HepG2 (cell line): ENCODE results near the gene LST1. TPM values are rescaled to one million over a fixed set of nuclear protein-coding genes. Genes with fewer than 3 reads are reported as not detected.
"Not testable (repeated sequence)": the region's sequence is repeated elsewhere in the genome, so short reads cannot be mapped to it uniquely, and the experiment has no call there.

Experiments
- ATAC-seq: fragments of 200-7000 bp; cut with Tn5 transposase; 3 replicates; pipeline ENCODE4 v1.9.1; 2020; ENCODE audit warnings: mild to moderate bottlenecking, moderate library complexity
- BruUV-seq: library from RNA; stranded (reverse); fragments of 400-500 nt; replicated peaks from 2 replicates; lab custom pipeline; 2021; lab: Mats Ljungman, UMichigan
- CTCF ChIA-PET: fragments of 300-600 bp; formaldehyde crosslinking; extraction: SDS; loops from one replicate; lab custom pipeline; 2021; ENCODE audit warnings: low total read pairs, inconsistent platforms, low intra/inter-chr PET ratio; lab: Yijun Ruan, JAX
- POLR2A ChIA-PET: fragments of 350-600 bp; sonication (Branson Sonifier 250); formaldehyde crosslinking; loops from one replicate; lab custom pipeline; 2020; ENCODE audit warnings: antibody characterized with exemption, inconsistent platforms; lab: Yijun Ruan, JAX
- DNase-seq: peaks from one replicate; pipeline ENCODE4 v3.0.0-alpha.2; 2015; ENCODE audit warnings: low spot score
- FAIRE-seq: peaks from 3 replicates; lab custom pipeline; 2011; peaks lifted over from hg19 to GRCh38; lab: Jason Lieb, UNC
- H2AFZ ChIP-seq: one replicate; pipeline ENCODE4 v1.6.1; 2011; ENCODE audit warnings: low read length, inconsistent platforms
- H3K27ac ChIP-seq: fragments of 300-600 bp; 3 replicates; pipeline ENCODE4 v1.8.0; 2011; ENCODE audit warnings: mixed run types, mild to moderate bottlenecking, mixed read lengths, low read length, inconsistent platforms; ENCODE audit not compliant: insufficient read depth; ENCODE audit errors: extremely low read length
- H3K27me3 ChIP-seq, 2 experiments: fragments of 200-600 bp in 1 of 2; 2 replicates in 1 of 2; 3 replicates in 1 of 2; pipeline versions ENCODE4 v1.6.0 to v1.8.0; 2011; ENCODE audit warnings: low read length in 2 of 2, mild to moderate bottlenecking in 2 of 2, moderate library complexity in 2 of 2, inconsistent platforms in 1 of 2; ENCODE audit not compliant: insufficient read depth in 2 of 2, control insufficient read depth in 1 of 2
- H3K36me3 ChIP-seq, 2 experiments: fragments of 200-600 bp in 1 of 2; replicated peaks in 1 of 2; 2 replicates in 1 of 2; 3 replicates in 1 of 2; pipeline versions ENCODE4 v1.5.1 to v1.8.0; 2011; ENCODE audit warnings: low read length in 2 of 2, inconsistent platforms in 1 of 2; ENCODE audit not compliant: insufficient read depth in 2 of 2, control insufficient read depth in 1 of 2
- H3K4me1 ChIP-seq: 2 replicates; pipeline ENCODE4 v1.5.1; 2012; ENCODE audit warnings: low read length, inconsistent platforms; ENCODE audit not compliant: insufficient read depth
- H3K4me2 ChIP-seq: 2 replicates; pipeline ENCODE4 v1.6.0; 2011; ENCODE audit warnings: low read depth, low read length, inconsistent platforms
- H3K4me3 ChIP-seq, 3 experiments: fragments of 200-600 bp in 1 of 3; sonication (generic), shearing (Covaris generic) in 1 of 3; replicated peaks in 1 of 3; 2 replicates each; pipeline ENCODE4 v1.5.1; 2011 to 2016; ENCODE audit warnings: low read length in 3 of 3, inconsistent platforms in 2 of 3, low read depth in 2 of 3, mild to moderate bottlenecking in 2 of 3, control low read depth in 1 of 3, mixed read lengths in 1 of 3; ENCODE audit not compliant: insufficient read depth in 1 of 3
- H3K79me2 ChIP-seq: one replicate; pipeline ENCODE4 v1.6.1; 2011; ENCODE audit warnings: low read length, inconsistent platforms; ENCODE audit not compliant: insufficient read depth
- H3K9ac ChIP-seq: 2 replicates; pipeline ENCODE4 v1.6.0; 2011; ENCODE audit warnings: mild to moderate bottlenecking, low read depth, low read length, inconsistent platforms; ENCODE audit not compliant: insufficient read depth
- H3K9me3 ChIP-seq: 2 replicates; pipeline ENCODE4 v1.5.1; 2012; ENCODE audit warnings: mild to moderate bottlenecking, low read length
- H4K20me1 ChIP-seq: 2 replicates; pipeline ENCODE4 v1.6.0; 2011; ENCODE audit warnings: inconsistent platforms, mild to moderate bottlenecking, low read length, moderate library complexity; ENCODE audit not compliant: insufficient read depth
- CBX2 ChIP-seq, 2 experiments: fragments of 200-600 bp in 1 of 2; sonication (generic); formaldehyde crosslinking in 1 of 2; IDR thresholded peaks; 2 replicates each; pipeline versions ENCODE4 v1.7.0 to v1.8.1; 2018 to 2022; ENCODE audit warnings: low read depth in 2 of 2, low read length in 1 of 2, mild to moderate bottlenecking in 1 of 2, missing genetic modification reagents in 1 of 2
- CCDC6 ChIP-seq: sonication (generic); formaldehyde crosslinking; IDR thresholded peaks from 2 replicates; pipeline ENCODE4 v1.8.1; 2022; ENCODE audit warnings: mild to moderate bottlenecking, missing genetic modification reagents, moderate library complexity
- CENPX ChIP-seq: sonication (generic); formaldehyde crosslinking; IDR thresholded peaks from 2 replicates; pipeline ENCODE4 v1.9.0; 2021; ENCODE audit warnings: mild to moderate bottlenecking, missing genetic modification reagents, moderate library complexity
- FOXA1 ChIP-seq, 2 experiments: fragments of 450-650 bp in 1 of 2; sonication (generic) in 1 of 2; formaldehyde crosslinking in 1 of 2; IDR thresholded peaks; 2 replicates each; pipeline versions ENCODE4 v1.4.0 to v1.6.1; 2016 to 2020; ENCODE audit warnings: missing genetic modification reagents in 1 of 2
- IKZF1 ChIP-seq: fragments of 450-650 bp; IDR thresholded peaks from 2 replicates; pipeline ENCODE4 v1.7.1; 2016
- MXD4 ChIP-seq: IDR thresholded peaks from 2 replicates; pipeline ENCODE4 v1.6.1; 2016; ENCODE audit warnings: mild to moderate bottlenecking, missing biosample characterization, missing genetic modification reagents
- NR2F1 ChIP-seq, 2 experiments: fragments of 450-650 bp in 1 of 2; formaldehyde crosslinking in 1 of 2; IDR thresholded peaks; 2 replicates each; pipeline versions ENCODE4 v1.5.0 to v1.6.1; 2016 to 2020; ENCODE audit warnings: mild to moderate bottlenecking in 1 of 2, missing compliant biosample characterization in 1 of 2, missing genetic modification reagents in 1 of 2, moderate library complexity in 1 of 2
- POLR2AphosphoS2 ChIP-seq: IDR thresholded peaks from 2 replicates; pipeline ENCODE4 v1.6.1; 2011; ENCODE audit warnings: low read depth, low read length, improper control_type of control experiment
- PRPF4 ChIP-seq: fragments of 200-400 bp; formaldehyde crosslinking; IDR thresholded peaks from 2 replicates; pipeline ENCODE4 v1.6.1; 2016; ENCODE audit warnings: low read length, low read depth; ENCODE audit not compliant: poor library complexity, severe bottlenecking
- SIN3A ChIP-seq: IDR thresholded peaks from 2 replicates; pipeline ENCODE4 v1.6.1; 2011; ENCODE audit warnings: low read depth, mild to moderate bottlenecking, control low read depth, low read length, borderline replicate concordance
- U2AF1 ChIP-seq: fragments of 200-400 bp; formaldehyde crosslinking; optimal IDR thresholded peaks from 2 replicates; pipeline ENCODE3; 2017; ENCODE audit warnings: mild to moderate bottlenecking, low read depth, low read length
- ZFP1 ChIP-seq: IDR thresholded peaks from 2 replicates; pipeline ENCODE4 v1.6.1; 2016
- ZFP62 ChIP-seq: sonication (generic); formaldehyde crosslinking; IDR thresholded peaks from 2 replicates; pipeline ENCODE4 v1.4.0; 2020; ENCODE audit warnings: missing genetic modification reagents
- ZNF121 ChIP-seq: sonication (generic); formaldehyde crosslinking; IDR thresholded peaks from 2 replicates; pipeline ENCODE4 v1.5.0; 2020; ENCODE audit warnings: mild to moderate bottlenecking, missing genetic modification reagents
- ZNF7 ChIP-seq: IDR thresholded peaks from 2 replicates; pipeline ENCODE4 v1.6.1; 2016; ENCODE audit warnings: missing biosample characterization, missing genetic modification reagents
- WGBS: methylation state at CpG from one replicate; pipeline ENCODE4 v1.1.6; 2017; ENCODE audit warnings: low lambda C conversion rate; 5-methylcytosine and 5-hydroxymethylcytosine counted together
- in situ Hi-C: cut with HindIII; loops from 2 replicates; pipeline ENCODE4 v1.10.0; 2017; ENCODE audit warnings: low pct_unique_long_range_greater_than_20kb; ENCODE audit not compliant: extremely low pct_ligation_motif_present
- intact Hi-C: fragments of 100-400 bp; cut with micrococcal nuclease; formaldehyde crosslinking; loops from one replicate; pipeline ENCODE4 v1.10.0; 2022; ENCODE audit not compliant: unreplicated experiment
- polyA plus RNA-seq, 8 experiments: library from polyadenylated mRNA; depleted of rRNA in 3 of 8; stranded (reverse) in 7 of 8; unstranded in 1 of 8; fragments of >200 nt; fragmentation: Illumina TruSeq in 4 of 8; extraction: Trizol in 4 of 8; gene quantifications; 2 replicates each; pipeline versions ENCODE4 v1.2.1 to v1.2.3, GENCODE V29; 2011 to 2016; ENCODE audit warnings: low read depth in 4 of 8, missing spikeins in 1 of 8, mixed read lengths in 1 of 8; ENCODE audit not compliant: insufficient read depth in 1 of 8
- total RNA-seq, 5 experiments: library from RNA; depleted of rRNA; stranded (reverse); fragments of >200 nt; fragmentation: Illumina TruSeq; extraction: Trizol; gene quantifications; 2 replicates each; pipeline ENCODE4 v1.2.3, GENCODE V29; 2016; ENCODE audit warnings: low read depth in 1 of 5

Gene LST1
- total and polyA plus RNA-seq, 2 of the 13 experiments (the other 11 are each of a cell fraction or from before 2014, with no cell fraction given) = not detected

GRCh38 chr6:31590691-31591090 is 4.6 kb downstream of the LST1 start:
- WGBS = 45% methylated on average over 5 of the region's 5 CpGs

DNA sequence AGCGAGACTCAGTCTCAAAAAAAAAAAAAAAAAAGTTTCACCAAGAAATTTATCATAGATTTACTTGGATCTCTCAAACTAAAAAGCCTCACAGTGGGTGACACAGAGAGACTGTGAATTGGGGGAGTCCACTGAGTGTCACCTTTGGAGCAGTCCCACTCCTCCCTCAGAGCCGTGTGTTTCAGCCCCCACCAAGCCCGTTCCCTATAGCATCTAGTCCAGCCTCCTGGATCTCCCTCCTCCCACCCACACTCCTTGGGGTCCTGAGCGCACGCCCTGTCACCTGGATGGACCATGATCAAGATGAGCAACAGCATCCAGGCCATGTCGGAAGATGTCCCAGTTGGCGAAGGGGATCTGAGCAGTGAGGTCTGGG is 6.3 kb downstream of the LST1 start:
- POLR2A ChIA-PET = interaction anchor here (1.4 kb wide), 1 partner anchor 50 kb away, joined by 3 read pairs; no protein-coding TSS in a partner anchor
- Histone ChIP-seq H3K4me3 (no peak overlapping the region), H3K4me1 (no peaks in the 10 kb centered on the region), H3K9me3 (no peaks in the 10 kb centered on the region), H3K9ac (no peak overlapping the region), H4K20me1 (no peaks in the 10 kb centered on the region), H3K27ac (no peak overlapping the region), H2AFZ (no peak overlapping the region), H3K36me3 (no peaks in the 10 kb centered on the region), H3K4me2 (no peak overlapping the region), H3K79me2 (no peaks in the 10 kb centered on the region), H3K27me3 (peaks cover 7 to 22% of the 10 kb centered on the region in 2 experiments; a peak in 4 of 5 replicates)
- in situ Hi-C loops (no loop called here), intact Hi-C loops (loop anchor here (5.0 kb wide), 1 partner anchor 275 kb away; no protein-coding TSS in a partner anchor)
- BruUV-seq = no TSS peak
- WGBS = 64% methylated on average over 7 of the region's 7 CpGs
- FAIRE-seq (no peak), ATAC-seq (no peak), DNase-seq (no peak)
- CTCF ChIA-PET = no interaction called here
- TF ChIP-seq CCDC6 (CRISPR knock-in tag) = no peak
- no peak for TF ChIP-seq ZFP1
- TF ChIP-seq POLR2AphosphoS2 = no peak
- no peak for TF ChIP-seq FOXA1 (IDR thresholded peaks at IDR 0.05)
- no peak for TF ChIP-seq FOXA1 (CRISPR knock-in tag; IDR thresholded peaks at IDR 0.05)
- no peak for TF ChIP-seq PRPF4
- no peak for TF ChIP-seq SIN3A
- TF ChIP-seq MXD4 (CRISPR knock-in tag) = no peak
- no peak for TF ChIP-seq ZNF7
- TF ChIP-seq CENPX (CRISPR knock-in tag) = no peak
- TF ChIP-seq IKZF1 = no peak
- no peak for TF ChIP-seq ZFP62 (CRISPR knock-in tag)
- no peak for TF ChIP-seq CBX2 (IDR thresholded peaks at IDR 0.05; ENCODE audit: low read depth, low read length)
- TF ChIP-seq CBX2 (CRISPR knock-in tag; IDR thresholded peaks at IDR 0.05; ENCODE audit: low read depth) = no peak
- no peak for TF ChIP-seq U2AF1
- TF ChIP-seq NR2F1 (CRISPR knock-in tag; IDR thresholded peaks at IDR 0.05) = no peak

More at GRCh38 chr6:31590691-31591090, 4.6 kb downstream of the LST1 start:
- H3K27ac ChIP-seq, DNase-seq, CTCF ChIA-PET, BruUV-seq, H3K9me3 ChIP-seq, H3K9ac ChIP-seq, in situ Hi-C loops, H3K4me2 ChIP-seq, H4K20me1 ChIP-seq, FAIRE-seq, H3K36me3 ChIP-seq, H3K4me1 ChIP-seq, H2AFZ ChIP-seq, H3K4me3 ChIP-seq, H3K79me2 ChIP-seq, ATAC-seq, POLR2A ChIA-PET: not testable (repeated sequence)
- intact Hi-C loops = loop anchor here (5.0 kb wide), 1 partner anchor 273 kb away; no protein-coding TSS in a partner anchor
- peaks cover 7 to 36% of the 10 kb centered on the region in 2 experiments; a peak in 4 of 5 replicates for H3K27me3 ChIP-seq
- TF ChIP-seq ZNF121 (CRISPR knock-in tag) = peak; percentile 47; the same call in 1 of the 2 replicates
